ENCODE results near the gene PEX13. TPM values are rescaled to one million over a fixed set of nuclear protein-coding genes. Genes with fewer than 3 reads are reported as not detected.

PEX13 gene
- total and polyA plus RNA-seq, 2 donors (not counting 3 experiments of a cell fraction or from before 2014, with no cell fraction given), result 18.0 to 21.0 TPM

- no peaks in the 10 kb centered on the region for H3K36me3 ChIP-seq (ENCODE audit: control insufficient read depth in 2 of 2, extremely low read depth in 1 of 2, insufficient read depth in 2 of 2, low read length in 2 of 2)
- FAIRE-seq (no peak), DNase-seq (ENCODE audit: low read depth, low spot score) (no peak)
- intact Hi-C loops (cut with micrococcal nuclease) (no loop called here), dilution Hi-C loops (cut with MboI; ENCODE audit: extremely low pct_ligation_motif_present, low sequenced_read_pairs) (no loop called here)
- no TSS peak for BruUV-seq (replicated peaks)
- H4K20me1 ChIP-seq (replicated peaks; ENCODE audit: control insufficient read depth, extremely low read depth, insufficient read depth, low read length), result no peaks in the 10 kb centered on the region
- CTCF ChIA-PET, result no interaction called here
- H3K27ac ChIP-seq (ENCODE audit: insufficient read depth, low read depth, low read length), result no peak overlapping the region
- no peaks in the 10 kb centered on the region for H3K79me2 ChIP-seq (ENCODE audit: control insufficient read depth, insufficient read depth, low read length)
- TF ChIP-seq, protein P1, sequence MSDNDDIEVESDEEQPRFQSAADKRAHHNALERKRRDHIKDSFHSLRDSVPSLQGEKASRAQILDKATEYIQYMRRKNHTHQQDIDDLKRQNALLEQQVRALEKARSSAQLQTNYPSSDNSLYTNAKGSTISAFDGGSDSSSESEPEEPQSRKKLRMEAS (IDR thresholded peaks at IDR 0.05; ENCODE audit: insufficient read depth, insufficient read length), result no peak
- TF ChIP-seq, protein P2, sequence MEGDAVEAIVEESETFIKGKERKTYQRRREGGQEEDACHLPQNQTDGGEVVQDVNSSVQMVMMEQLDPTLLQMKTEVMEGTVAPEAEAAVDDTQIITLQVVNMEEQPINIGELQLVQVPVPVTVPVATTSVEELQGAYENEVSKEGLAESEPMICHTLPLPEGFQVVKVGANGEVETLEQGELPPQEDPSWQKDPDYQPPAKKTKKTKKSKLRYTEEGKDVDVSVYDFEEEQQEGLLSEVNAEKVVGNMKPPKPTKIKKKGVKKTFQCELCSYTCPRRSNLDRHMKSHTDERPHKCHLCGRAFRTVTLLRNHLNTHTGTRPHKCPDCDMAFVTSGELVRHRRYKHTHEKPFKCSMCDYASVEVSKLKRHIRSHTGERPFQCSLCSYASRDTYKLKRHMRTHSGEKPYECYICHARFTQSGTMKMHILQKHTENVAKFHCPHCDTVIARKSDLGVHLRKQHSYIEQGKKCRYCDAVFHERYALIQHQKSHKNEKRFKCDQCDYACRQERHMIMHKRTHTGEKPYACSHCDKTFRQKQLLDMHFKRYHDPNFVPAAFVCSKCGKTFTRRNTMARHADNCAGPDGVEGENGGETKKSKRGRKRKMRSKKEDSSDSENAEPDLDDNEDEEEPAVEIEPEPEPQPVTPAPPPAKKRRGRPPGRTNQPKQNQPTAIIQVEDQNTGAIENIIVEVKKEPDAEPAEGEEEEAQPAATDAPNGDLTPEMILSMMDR (IDR thresholded peaks at IDR 0.05; ENCODE audit: extremely low read depth in 1 of 2, insufficient read depth in 1 of 2, low read depth in 1 of 2, low read length in 2 of 2), result no peak
- no peak for TF ChIP-seq POLR2A (IDR thresholded peaks at IDR 0.05; ENCODE audit: low read depth, low read length)
- no peak for TF ChIP-seq MYC (IDR thresholded peaks at IDR 0.05; ENCODE audit: low read depth, low read length)
- TF ChIP-seq POLR2AphosphoS5 (IDR thresholded peaks at IDR 0.05; ENCODE audit: insufficient read depth, low read depth, low read length), result no peak
- TF ChIP-seq EZH2 (IDR thresholded peaks at IDR 0.05; ENCODE audit: borderline replicate concordance, low read depth, low read length, severe bottlenecking), result no peak
- TF ChIP-seq GATA2 (IDR thresholded peaks at IDR 0.05; ENCODE audit: insufficient read depth, insufficient read length, low read depth, low read length), result no peak
- TF ChIP-seq FOS (IDR thresholded peaks at IDR 0.05; ENCODE audit: borderline replicate concordance, insufficient read depth, low read length), result no peak
- TF ChIP-seq JUN (IDR thresholded peaks at IDR 0.05; ENCODE audit: borderline replicate concordance, insufficient read depth, insufficient read length, low read depth), result no peak
- no peak overlapping the region for H3K4me2 ChIP-seq (ENCODE audit: insufficient read depth, low read length)
- H3K9me3 ChIP-seq (replicated peaks; ENCODE audit: control insufficient read depth, insufficient read depth, low read length), result no peaks in the 10 kb centered on the region
- POLR2A ChIA-PET, result no interaction called here
- no peak overlapping the region for H3K4me3 ChIP-seq (replicated peaks in 1 of 3; ENCODE audit: insufficient read depth in 1 of 3, low read depth in 1 of 3, low read length in 3 of 3)
- no peaks in the 10 kb centered on the region for H3K4me1 ChIP-seq (ENCODE audit: control insufficient read depth, extremely low read depth, insufficient read depth, low read length)
- no peaks in the 10 kb centered on the region for H3K27me3 ChIP-seq (ENCODE audit: control insufficient read depth in 2 of 2, insufficient read depth in 2 of 2, low read length in 2 of 2)
- H2AFZ ChIP-seq (ENCODE audit: low read depth, low read length), result no peak overlapping the region
- H3K9ac ChIP-seq (replicated peaks; ENCODE audit: extremely low read depth, insufficient read depth, low read length), result no peak overlapping the region
- H3K9me1 ChIP-seq (replicated peaks; ENCODE audit: control insufficient read depth, extremely low read depth, insufficient read depth, low read length), result no peaks in the 10 kb centered on the region
Measured at GRCh38 chr2:60992985-60993392, 24.5 kb upstream of the PEX13 start.
